H9 (cell line): Measurements from ENCODE around the gene SRPK2. TPM values are rescaled to one million over a fixed set of nuclear protein-coding genes. Genes with fewer than 3 reads are reported as not detected.
"Not testable (repeated sequence)": the region's sequence is repeated elsewhere in the genome, so short reads cannot be mapped to it uniquely, and the experiment has no call there.

ENCODE experiments used
- DNase-seq: peaks from one replicate; pipeline ENCODE4 v3.0.0-alpha.2; 2017
- H2AFZ ChIP-seq: one replicate; pipeline ENCODE4 v1.6.1; 2013; ENCODE audit warnings: mild to moderate bottlenecking, low read length, control low read depth, moderate library complexity
- H2AK5ac ChIP-seq: 2 replicates; pipeline ENCODE4 v1.6.1; 2013; ENCODE audit warnings: low read length, control low read depth, mixed read lengths; ENCODE audit not compliant: insufficient read length
- H2BK120ac ChIP-seq: one replicate; pipeline ENCODE4 v1.6.1; 2013; ENCODE audit warnings: low read depth, mild to moderate bottlenecking, low read length, control low read depth, inconsistent platforms; ENCODE audit not compliant: poor library complexity, severe bottlenecking
- H2BK12ac ChIP-seq: 2 replicates; pipeline ENCODE4 v1.6.1; 2013; ENCODE audit warnings: low read length, control low read depth, mixed read lengths, low read depth; ENCODE audit not compliant: insufficient read length
- H2BK15ac ChIP-seq: 2 replicates; pipeline ENCODE4 v1.6.1; 2013; ENCODE audit warnings: low read depth, low read length, control low read depth
- H2BK20ac ChIP-seq: one replicate; pipeline ENCODE4 v1.6.1; 2013; ENCODE audit warnings: low read depth, mild to moderate bottlenecking, low read length, control low read depth, inconsistent platforms; ENCODE audit not compliant: poor library complexity, severe bottlenecking
- H2BK5ac ChIP-seq: 2 replicates; pipeline ENCODE4 v1.6.1; 2013; ENCODE audit warnings: low read length, control low read depth, mixed read lengths; ENCODE audit not compliant: insufficient read length
- H3K14ac ChIP-seq: 2 replicates; pipeline ENCODE4 v1.6.1; 2013; ENCODE audit warnings: low read length, control low read depth; ENCODE audit not compliant: insufficient read depth
- H3K18ac ChIP-seq: 2 replicates; pipeline ENCODE4 v1.6.1; 2013; ENCODE audit warnings: low read depth, mild to moderate bottlenecking, mixed read lengths, low read length, control low read depth; ENCODE audit not compliant: insufficient read length
- H3K23ac ChIP-seq: 2 replicates; pipeline ENCODE4 v1.6.1; 2013; ENCODE audit warnings: low read length, control low read depth, mixed read lengths, low read depth; ENCODE audit not compliant: insufficient read length
- H3K23me2 ChIP-seq: 2 replicates; pipeline ENCODE4 v1.6.1; 2013; ENCODE audit warnings: low read depth, mild to moderate bottlenecking, mixed read lengths, low read length, control low read depth; ENCODE audit not compliant: insufficient read length, poor library complexity, severe bottlenecking
- H3K27ac ChIP-seq: 2 replicates; pipeline ENCODE4 v1.5.1; 2013; ENCODE audit warnings: low read length, control low read depth, mixed read lengths, low read depth; ENCODE audit not compliant: insufficient read length
- H3K27me3 ChIP-seq: 2 replicates; pipeline ENCODE4 v1.6.1; 2013; ENCODE audit warnings: low read length, control low read depth, inconsistent platforms; ENCODE audit not compliant: insufficient read depth
- H3K4ac ChIP-seq: 2 replicates; pipeline ENCODE4 v1.6.1; 2013; ENCODE audit warnings: low read depth, mild to moderate bottlenecking, control low read depth, inconsistent platforms, low read length, moderate library complexity
- H3K4me1 ChIP-seq: 2 replicates; pipeline ENCODE4 v1.6.1; 2013; ENCODE audit warnings: low read length, control low read depth, inconsistent platforms; ENCODE audit not compliant: insufficient read depth
- H3K4me2 ChIP-seq: 2 replicates; pipeline ENCODE4 v1.6.1; 2013; ENCODE audit warnings: low read length, control low read depth, mixed read lengths; ENCODE audit not compliant: insufficient read length, insufficient read depth
- H3K56ac ChIP-seq: 2 replicates; pipeline ENCODE4 v1.6.1; 2013; ENCODE audit warnings: low read depth, mild to moderate bottlenecking, mixed read lengths, low read length, control low read depth; ENCODE audit not compliant: insufficient read length
- H3K79me1 ChIP-seq: 2 replicates; pipeline ENCODE4 v1.6.1; 2013; ENCODE audit warnings: low read depth, mild to moderate bottlenecking, moderate library complexity, low read length, control low read depth, inconsistent platforms; ENCODE audit not compliant: insufficient read depth, poor library complexity, severe bottlenecking
- H3K79me2 ChIP-seq: 2 replicates; pipeline ENCODE4 v1.6.1; 2013; ENCODE audit warnings: low read length, control low read depth, inconsistent platforms; ENCODE audit not compliant: insufficient read depth
- H3K9ac ChIP-seq: 2 replicates; pipeline ENCODE4 v1.6.1; 2013; ENCODE audit warnings: low read length, control low read depth, mixed read lengths; ENCODE audit not compliant: insufficient read length; ENCODE audit errors: extremely low read depth
- H3K9me3 ChIP-seq: one replicate; pipeline ENCODE4 v1.6.1; 2013; ENCODE audit warnings: low read depth, low read length, inconsistent platforms; ENCODE audit not compliant: control insufficient read depth
- H3T11ph ChIP-seq: one replicate; pipeline ENCODE4 v1.6.1; 2013; ENCODE audit warnings: mild to moderate bottlenecking, low read length, control low read depth, inconsistent platforms
- H4K20me1 ChIP-seq: one replicate; pipeline ENCODE4 v1.6.1; 2013; ENCODE audit not compliant: control insufficient read depth, insufficient read length, insufficient read depth
- H4K5ac ChIP-seq: 2 replicates; pipeline ENCODE4 v1.6.1; 2013; ENCODE audit warnings: low read depth, mild to moderate bottlenecking, mixed read lengths, low read length, control low read depth; ENCODE audit not compliant: insufficient read length
- H4K8ac ChIP-seq: replicated peaks from 2 replicates; pipeline ENCODE4 v1.6.1; 2013; ENCODE audit warnings: low read length, control low read depth, mixed read lengths, low read depth; ENCODE audit not compliant: insufficient read length
- H4K91ac ChIP-seq: 2 replicates; pipeline ENCODE4 v1.6.1; 2013; ENCODE audit warnings: low read depth, mild to moderate bottlenecking, moderate library complexity, mixed read lengths, low read length, control low read depth; ENCODE audit not compliant: insufficient read length
- H3K27ac Mint-ChIP-seq, 3 experiments: 2 replicates in 2 of 3; 3 replicates in 1 of 3; pipeline ENCODE4 v1.8.0; 2020 to 2021; ENCODE audit warnings: mixed read lengths in 3 of 3, mild to moderate bottlenecking in 1 of 3, moderate library complexity in 1 of 3
- H3K27me3 Mint-ChIP-seq: 2 replicates; pipeline ENCODE4 v1.8.0; 2021; ENCODE audit warnings: low read depth, mild to moderate bottlenecking, moderate library complexity, mixed read lengths
- H3K36me3 Mint-ChIP-seq, 3 experiments: 2 replicates in 2 of 3; 3 replicates in 1 of 3; pipeline ENCODE4 v1.8.0; 2020 to 2021; ENCODE audit warnings: low read depth in 3 of 3, mixed read lengths in 3 of 3; ENCODE audit not compliant: insufficient read depth in 1 of 3
- H3K4me1 Mint-ChIP-seq, 2 experiments: 2 replicates each; pipeline ENCODE4 v1.8.0; 2020; ENCODE audit warnings: mixed read lengths in 2 of 2
- H3K4me3 Mint-ChIP-seq, 2 experiments: 2 replicates in 1 of 2; 3 replicates in 1 of 2; pipeline ENCODE4 v1.8.0; 2020 to 2021; ENCODE audit warnings: mild to moderate bottlenecking in 2 of 2, mixed read lengths in 2 of 2, moderate library complexity in 1 of 2
- H3K9me3 Mint-ChIP-seq, 2 experiments: 2 replicates in 1 of 2; 3 replicates in 1 of 2; pipeline ENCODE4 v1.8.0; 2020; ENCODE audit warnings: mild to moderate bottlenecking in 2 of 2, mixed read lengths in 2 of 2, moderate library complexity in 1 of 2
- CTCF ChIP-seq: fragments of 200-600 bp; sonication (generic); conservative IDR thresholded peaks from 3 replicates; pipeline ENCODE4 v1.8.0; 2021; ENCODE audit warnings: antibody characterized with exemption, mild to moderate bottlenecking
- WGBS: extraction: QIAGEN DNeasy Blood & Tissue Kit; methylation state at CpG from one replicate; pipeline ENCODE4 v1.1.7; 2013; ENCODE audit warnings: missing lambda C conversion rate, low lambda C conversion rate, mixed read lengths; ENCODE audit not compliant: insufficient read length; ENCODE audit errors: extremely low coverage; 5-methylcytosine and 5-hydroxymethylcytosine counted together
- total RNA-seq: library from RNA; stranded (reverse); gene quantifications from 2 replicates; pipeline ENCODE4 v1.2.1, GENCODE V29; 2021

The SRPK2 gene
- total RNA-seq, 1 experiment from 2014 or later = 41.1 TPM

GRCh38 chr7:105234886-105235285 is 153.8 kb downstream of the SRPK2 start:
- no peak overlapping the region for H3K23ac ChIP-seq
- H4K20me1 ChIP-seq = no peaks in the 10 kb centered on the region
- peaks cover 5% of the 10 kb centered on the region; the same call in 1 of the 2 replicates for H3K79me2 ChIP-seq
- no peak for TF ChIP-seq CTCF
- H3K4me2 ChIP-seq = no peak overlapping the region
- no peak overlapping the region for H4K91ac ChIP-seq
- no peaks in the 10 kb centered on the region for H3K23me2 ChIP-seq
- H2BK120ac ChIP-seq = no peak overlapping the region
- no peak overlapping the region for H3T11ph ChIP-seq
- H2BK20ac ChIP-seq = no peak overlapping the region
- Mint-ChIP-seq H3K27ac (no peak overlapping the region), H3K36me3 (no peaks in the 10 kb centered on the region), H3K9me3 (no peaks in the 10 kb centered on the region), H3K4me1 (peaks cover 11 to 15% of the 10 kb centered on the region in 2 experiments), H3K27me3 (no peaks in the 10 kb centered on the region), H3K4me3 (no peak overlapping the region)
- H3K9ac ChIP-seq = no peak overlapping the region
- no peak overlapping the region for H4K5ac ChIP-seq
- no peak overlapping the region for H2AK5ac ChIP-seq
- no peak overlapping the region for H2BK5ac ChIP-seq
- no peak overlapping the region for H2BK15ac ChIP-seq
- no peak overlapping the region for H3K27ac ChIP-seq
- WGBS = no CpG with 5 or more reads among the region's 4 CpGs
- H4K8ac ChIP-seq = no peak overlapping the region
- no peak overlapping the region for H3K18ac ChIP-seq
- peaks cover 5% of the 10 kb centered on the region; the same call in 1 of the 2 replicates for H3K4me1 ChIP-seq
- no peaks in the 10 kb centered on the region for H3K27me3 ChIP-seq
- H3K56ac ChIP-seq = no peak overlapping the region
- DNase-seq = no peak
- no peak overlapping the region for H3K14ac ChIP-seq
- H2AFZ ChIP-seq = no peak overlapping the region
- H2BK12ac ChIP-seq = no peak overlapping the region
- no peaks in the 10 kb centered on the region for H3K79me1 ChIP-seq
- H3K9me3 ChIP-seq = no peaks in the 10 kb centered on the region
- no peak overlapping the region for H3K4ac ChIP-seq

GRCh38 chr7:105232829-105233291 is 155.9 kb downstream of the SRPK2 start:
- not testable (repeated sequence) for H4K8ac ChIP-seq, H4K91ac ChIP-seq, H3K27ac ChIP-seq, H3K14ac ChIP-seq, H4K20me1 ChIP-seq, H3K4ac ChIP-seq, H2BK5ac ChIP-seq, H3K27ac Mint-ChIP-seq, H3K23ac ChIP-seq, H3K27me3 ChIP-seq, DNase-seq, H3K9me3 ChIP-seq, H3K56ac ChIP-seq, H3K9me3 Mint-ChIP-seq, H2BK15ac ChIP-seq, H3K4me3 Mint-ChIP-seq, H3K27me3 Mint-ChIP-seq, H3K4me1 ChIP-seq, H3K79me2 ChIP-seq, H3K23me2 ChIP-seq, H3T11ph ChIP-seq, H3K79me1 ChIP-seq, H3K18ac ChIP-seq, H2BK12ac ChIP-seq, H3K36me3 Mint-ChIP-seq, H2BK120ac ChIP-seq, H2BK20ac ChIP-seq, H2AFZ ChIP-seq, H3K4me2 ChIP-seq, H3K9ac ChIP-seq, H4K5ac ChIP-seq, H2AK5ac ChIP-seq
- peaks cover 18 to 19% of the 10 kb centered on the region in 2 experiments; a peak in 3 of 4 replicates for H3K4me1 Mint-ChIP-seq
- no CpG with 5 or more reads among the region's 6 CpGs for WGBS
